PC-3 (cell line): ENCODE data around the gene SMCO4. TPM values are rescaled to one million over a fixed set of nuclear protein-coding genes. Genes with fewer than 3 reads are reported as not detected.

ENCODE experiments used
- ATAC-seq: fragments of 200-7000 bp; cut with Tn5 transposase; 2 replicates; pipeline ENCODE4 v1.9.1; 2020; ENCODE audit warnings: mild to moderate bottlenecking, moderate library complexity
- BruUV-seq: library from RNA; stranded (reverse); fragments of 400-500 nt; replicated peaks from 2 replicates; lab custom pipeline; 2021; lab: Mats Ljungman, UMichigan
- CTCF ChIA-PET: fragments of 300-600 bp; sonication (Branson Sonifier 250); formaldehyde crosslinking; loops from one replicate; lab custom pipeline; 2022; ENCODE audit warnings: antibody characterized with exemption; lab: Charles Lee
- POLR2A ChIA-PET: fragments of 300-600 bp; sonication (Branson Sonifier 250); formaldehyde crosslinking; loops from one replicate; lab custom pipeline; 2022; ENCODE audit warnings: antibody characterized with exemption; ENCODE audit not compliant: unreplicated experiment; lab: Charles Lee
- DNase-seq: peaks from one replicate; pipeline ENCODE4 v3.0.0-alpha.2; 2015
- H2AFZ ChIP-seq: fragments of 300-600 bp; sonication (generic); 2 replicates; pipeline ENCODE4 v1.6.0; 2016; ENCODE audit warnings: antibody characterized with exemption, low read length
- H3F3A ChIP-seq: fragments of 300-600 bp; sonication (generic); one replicate; pipeline ENCODE4 v1.6.0; 2017; ENCODE audit warnings: antibody characterized with exemption, low read length, control low read depth, mild to moderate bottlenecking; ENCODE audit not compliant: unreplicated experiment
- H3K27ac ChIP-seq: fragments of 300-600 bp; sonication (generic); 2 replicates; pipeline ENCODE4 v1.5.1; 2016; ENCODE audit warnings: mild to moderate bottlenecking, low read length
- H3K27me3 ChIP-seq: fragments of 300-600 bp; sonication (generic); 2 replicates; pipeline ENCODE4 v1.6.1; 2016; ENCODE audit warnings: low read length, mixed read lengths
- H3K36me3 ChIP-seq: fragments of 300-600 bp; sonication (generic); 2 replicates; pipeline ENCODE4 v1.6.1; 2016; ENCODE audit warnings: low read depth, mixed run types, low read length, mixed read lengths
- H3K4me1 ChIP-seq: fragments of 300-600 bp; sonication (generic); 2 replicates; pipeline ENCODE4 v1.5.1; 2016; ENCODE audit warnings: low read length; ENCODE audit not compliant: insufficient read depth
- H3K4me2 ChIP-seq: fragments of 300-600 bp; sonication (generic); 2 replicates; pipeline ENCODE4 v1.6.0; 2016; ENCODE audit warnings: low read length
- H3K4me3 ChIP-seq: fragments of 300-600 bp; sonication (generic); 2 replicates; pipeline ENCODE4 v1.5.1; 2016; ENCODE audit warnings: mild to moderate bottlenecking, low read length, mixed read lengths
- H3K79me2 ChIP-seq: fragments of 300-600 bp; sonication (generic); 2 replicates; pipeline ENCODE4 v1.6.1; 2017; ENCODE audit warnings: low read length, mixed read lengths
- H3K9ac ChIP-seq: fragments of 300-600 bp; sonication (generic); 2 replicates; pipeline ENCODE4 v1.6.0; 2016; ENCODE audit warnings: mild to moderate bottlenecking, low read length
- H3K9me2 ChIP-seq: fragments of 300-600 bp; sonication (generic); replicated peaks from 2 replicates; pipeline ENCODE4 v1.6.1; 2016; ENCODE audit warnings: mixed run types, low read length, mixed read lengths
- H3K9me3 ChIP-seq: fragments of 300-600 bp; sonication (generic); 2 replicates; pipeline ENCODE4 v1.6.1; 2016; ENCODE audit warnings: low read length, mixed read lengths
- H4K20me1 ChIP-seq: fragments of 300-600 bp; sonication (generic); 2 replicates; pipeline ENCODE4 v1.6.1; 2016; ENCODE audit warnings: low read length, mixed read lengths
- CTCF ChIP-seq: fragments of 300-600 bp; sonication (generic); conservative IDR thresholded peaks from 2 replicates; pipeline ENCODE4 v1.5.1; 2017; ENCODE audit warnings: antibody characterized with exemption, low read depth, mild to moderate bottlenecking, low read length
- EZH2 ChIP-seq: fragments of 300-600 bp; sonication (generic); IDR thresholded peaks from one replicate; pipeline ENCODE4 v1.6.1; 2017; ENCODE audit warnings: antibody characterized with exemption, mild to moderate bottlenecking, low read length; ENCODE audit not compliant: unreplicated experiment
- EZH2phosphoT487 ChIP-seq: fragments of 300-600 bp; sonication (generic); IDR thresholded peaks from 2 replicates; pipeline ENCODE4 v1.6.1; 2018; ENCODE audit warnings: mild to moderate bottlenecking, antibody characterized with exemption, low read length, borderline replicate concordance
- intact Hi-C: fragments of 100-400 bp; cut with micrococcal nuclease; formaldehyde crosslinking; loops from 2 replicates; pipeline ENCODE4 v1.9.0; 2023
- total RNA-seq: library from RNA; depleted of rRNA; stranded (reverse); fragments of >200 nt; gene quantifications from 2 replicates; pipeline ENCODE4 v1.2.3, GENCODE V29; 2014

SMCO4 gene
- total RNA-seq, 1 experiment from 2014 or later, result 23.0 TPM

- peak; percentile 35; the same call in 1 of the 2 replicates for ATAC-seq
Observed at GRCh38 chr11:93573184-93573583, 30.0 kb upstream of the SMCO4 start.

GRCh38 chr11:93572621-93573020 is 29.4 kb upstream of the SMCO4 start:
- BruUV-seq, result no TSS peak
- Histone ChIP-seq H2AFZ (no peak overlapping the region), H3K27ac (0 out of 2 replicates have a peak overlapping the region, but pooled peaks have one; percentile 13), H3K9me3 (no peaks in the 10 kb centered on the region), H3F3A (no peaks in the 10 kb centered on the region), H3K79me2 (no peaks in the 10 kb centered on the region), H4K20me1 (no peaks in the 10 kb centered on the region), H3K36me3 (no peaks in the 10 kb centered on the region), H3K27me3 (no peaks in the 10 kb centered on the region), H3K4me3 (no peak overlapping the region), H3K4me2 (peak overlapping the region; percentile 10), H3K9me2 (no peaks in the 10 kb centered on the region), H3K9ac (no peak overlapping the region), H3K4me1 (peaks cover 43% of the 10 kb centered on the region)
- ChIA-PET CTCF (no interaction called here), POLR2A (no interaction called here)
- no peak for TF ChIP-seq EZH2phosphoT487
- peak; percentile 54 for DNase-seq
- ATAC-seq, result peak; percentile 44
- intact Hi-C loops, result no loop called here

More at GRCh38 chr11:93573184-93573583, 30.0 kb upstream of the SMCO4 start:
- Histone ChIP-seq H3K9ac (no peak overlapping the region), H3K4me1 (peaks cover 41% of the 10 kb centered on the region), H3K27ac (no peak overlapping the region), H3F3A (no peaks in the 10 kb centered on the region), H3K27me3 (no peaks in the 10 kb centered on the region), H3K36me3 (no peaks in the 10 kb centered on the region), H3K4me3 (no peak overlapping the region), H3K79me2 (no peaks in the 10 kb centered on the region), H2AFZ (no peak overlapping the region), H3K9me2 (no peaks in the 10 kb centered on the region), H3K4me2 (no peak overlapping the region), H4K20me1 (no peaks in the 10 kb centered on the region), H3K9me3 (no peaks in the 10 kb centered on the region)
- intact Hi-C loops, result no loop called here
- BruUV-seq, result no TSS peak
- TF ChIP-seq EZH2 (no peak), EZH2phosphoT487 (no peak), CTCF (no peak)
- ChIA-PET POLR2A (no interaction called here), CTCF (no interaction called here)
- DNase-seq, result peak; percentile 62

- Histone ChIP-seq H3K4me2 (peak overlapping the region; percentile 10), H4K20me1 (no peaks in the 10 kb centered on the region), H3K4me3 (no peak overlapping the region), H3K79me2 (no peaks in the 10 kb centered on the region), H3K36me3 (no peaks in the 10 kb centered on the region), H3F3A (no peaks in the 10 kb centered on the region), H3K9ac (no peak overlapping the region), H3K4me1 (peaks cover 43% of the 10 kb centered on the region), H3K27ac (0 out of 2 replicates have a peak overlapping the region, but pooled peaks have one; percentile 13), H3K9me3 (no peaks in the 10 kb centered on the region), H3K9me2 (no peaks in the 10 kb centered on the region), H3K27me3 (no peaks in the 10 kb centered on the region), H2AFZ (no peak overlapping the region)
- CTCF ChIA-PET, result no interaction called here
- ATAC-seq (no peak), DNase-seq (no peak)
- BruUV-seq, result no TSS peak
- POLR2A ChIA-PET, result no interaction called here
- TF ChIP-seq EZH2phosphoT487 (no peak), CTCF (no peak), EZH2 (no peak)
- intact Hi-C loops, result no loop called here
Observed at GRCh38 chr11:93572171-93572570, 29.0 kb upstream of the SMCO4 start.
